Activated CD4-positive, CD25-positive, alpha-beta regulatory T cell treated with anti-CD3 and anti-CD28 coated beads, Interleukin-2, amount 50 U/mL, for 16 hours (primary cell): ENCODE measurements around the gene EHMT1.

ENCODE experiments used
- DNase-seq: peaks from one replicate; pipeline ENCODE4 v3.0.0-alpha.2; 2020; ENCODE audit warnings: low read depth, low spot score

EHMT1 gene

DNA sequence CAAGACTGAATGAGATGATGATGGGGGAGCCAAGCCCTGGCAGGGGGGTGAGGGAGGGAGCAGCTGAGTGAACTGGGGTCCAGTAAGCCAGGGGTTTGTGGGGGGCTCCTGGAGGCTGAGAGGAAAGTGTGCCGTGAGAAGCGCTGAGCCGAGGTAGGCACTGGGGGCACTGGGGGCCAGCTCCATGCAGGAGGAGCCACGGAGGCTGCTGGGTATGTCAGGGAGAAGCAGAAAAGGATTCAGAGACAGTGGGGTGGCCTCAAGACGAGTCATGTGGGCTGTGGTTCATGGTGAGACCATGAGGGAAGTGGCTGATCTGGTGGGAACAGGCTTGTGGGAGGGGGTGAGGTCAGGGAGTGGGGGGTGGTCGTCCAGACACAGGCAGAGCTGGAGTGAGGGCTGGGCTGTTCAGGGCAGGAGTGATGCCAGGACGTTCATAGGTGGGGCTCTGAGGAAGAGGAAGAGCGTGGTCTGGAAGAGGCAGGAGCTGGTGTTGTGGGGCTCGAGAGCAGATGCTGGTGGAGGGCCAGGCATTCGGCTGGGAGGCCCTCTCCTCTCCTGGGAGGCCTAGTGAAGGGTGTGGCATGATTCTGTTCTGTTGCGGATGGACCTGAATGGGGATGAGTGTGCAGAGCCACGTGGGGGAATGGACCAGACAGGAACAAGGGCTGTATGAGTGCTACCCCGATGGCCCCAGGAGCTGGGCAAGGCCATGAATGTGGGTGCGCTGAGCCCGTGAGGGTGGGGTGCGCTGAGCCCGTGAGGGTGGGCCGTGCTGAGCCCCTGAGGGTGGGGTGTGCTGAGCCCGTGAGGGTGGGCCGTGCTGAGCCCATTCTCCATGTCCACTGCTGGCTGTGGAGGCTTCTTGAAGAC lies 166.1 kb downstream of the EHMT1 start:
- DNase-seq, result no peak

GRCh38 chr9:137785704-137786161 lies 166.9 kb downstream of the EHMT1 start:
- no peak for DNase-seq

- no peak for DNase-seq
Observed at GRCh38 chr9:137786511-137786920, 167.7 kb downstream of the EHMT1 start.

DNA sequence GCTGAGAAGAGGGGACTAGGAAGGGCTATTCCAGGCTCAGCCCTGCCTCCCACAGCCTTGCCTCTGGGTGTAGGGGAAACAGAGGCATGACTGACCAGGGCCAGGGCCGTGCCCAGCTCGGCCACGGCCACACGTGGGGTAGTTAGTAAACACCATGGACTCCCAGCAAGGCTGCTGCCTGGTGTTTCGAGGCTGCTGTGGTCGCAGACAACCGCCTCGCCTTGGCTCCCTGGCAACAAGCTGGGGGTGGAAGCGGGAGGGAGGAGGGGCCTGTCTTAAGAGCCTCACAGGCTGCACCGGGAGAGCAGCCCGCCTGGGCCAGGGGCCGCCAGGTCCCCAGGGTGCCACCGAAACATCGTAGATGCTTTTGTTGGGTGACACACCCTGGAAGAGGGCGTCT lies 168.6 kb downstream of the EHMT1 start:
- no peak for DNase-seq

- DNase-seq, result no peak
Observed at GRCh38 chr9:137787786-137788505, 169.1 kb downstream of the EHMT1 start.

DNA sequence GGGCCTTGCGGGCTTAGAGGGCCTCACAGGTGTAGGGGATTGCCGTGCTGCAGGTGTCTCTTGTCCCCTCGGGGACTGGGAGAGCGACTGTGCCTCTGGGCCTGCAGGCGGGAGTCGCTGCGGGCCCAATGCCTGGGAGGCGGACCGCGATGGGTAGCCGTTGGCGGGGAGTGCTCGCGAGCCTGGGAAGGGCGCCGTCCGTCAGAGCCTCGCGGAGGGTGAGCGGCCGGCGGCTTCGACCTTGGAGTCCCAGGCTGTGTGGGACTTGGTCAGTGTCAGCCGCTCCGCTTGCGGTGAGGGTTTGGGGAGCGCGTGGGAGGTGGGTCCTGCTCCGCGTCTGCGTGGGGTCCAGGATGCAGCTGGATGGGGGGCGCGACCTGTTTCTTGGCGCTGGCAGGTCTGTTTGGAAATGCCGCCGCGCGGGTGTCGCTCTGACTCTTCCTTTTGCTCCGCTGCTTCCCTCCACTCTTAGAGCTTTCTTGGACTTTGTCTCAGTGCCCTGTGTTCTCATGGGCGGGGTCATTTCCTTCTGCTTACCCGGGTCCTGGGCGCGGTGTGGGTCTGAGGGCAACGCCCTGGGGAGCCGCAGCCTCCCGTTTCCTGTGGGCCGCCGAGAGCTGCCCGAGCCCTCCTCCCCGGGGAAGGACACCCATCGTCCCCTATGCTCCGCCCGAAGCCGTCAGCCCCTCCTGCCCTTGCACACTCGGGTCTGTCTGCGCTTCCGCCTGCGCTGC lies 169.9 kb downstream of the EHMT1 start:
- no peak for DNase-seq

GRCh38 chr9:137789295-137789895 lies 170.6 kb downstream of the EHMT1 start:
- DNase-seq, result no peak

- DNase-seq, result no peak
Observed at GRCh38 chr9:137791947-137792346, 173.1 kb downstream of the EHMT1 start.

- DNase-seq, result no peak
Observed at GRCh38 chr9:137793196-137793841, 174.5 kb downstream of the EHMT1 start.

DNA sequence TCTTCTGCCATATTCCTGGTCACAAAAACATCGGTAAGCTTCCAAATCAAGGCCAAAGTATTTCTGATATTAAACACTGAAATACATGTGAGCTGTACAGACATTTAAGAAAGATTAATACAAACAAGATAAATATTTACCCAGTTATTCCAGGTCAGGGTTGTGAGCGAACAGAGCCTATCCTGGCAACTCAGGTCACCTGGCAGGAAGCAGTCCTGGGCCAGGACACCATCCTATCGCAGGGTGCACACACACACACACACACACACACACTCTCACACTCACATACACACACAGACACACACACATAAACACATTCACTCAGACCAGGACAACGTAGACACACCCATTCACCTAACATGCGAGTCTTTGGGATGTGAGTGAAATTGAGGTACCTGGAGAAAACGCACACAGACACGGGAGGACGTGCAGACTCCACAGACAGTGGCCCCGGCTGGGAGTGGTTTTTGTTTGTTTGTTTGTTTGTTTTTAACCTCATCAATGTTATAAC lies 176.4 kb downstream of the EHMT1 start:
- DNase-seq, result no peak

DNA sequence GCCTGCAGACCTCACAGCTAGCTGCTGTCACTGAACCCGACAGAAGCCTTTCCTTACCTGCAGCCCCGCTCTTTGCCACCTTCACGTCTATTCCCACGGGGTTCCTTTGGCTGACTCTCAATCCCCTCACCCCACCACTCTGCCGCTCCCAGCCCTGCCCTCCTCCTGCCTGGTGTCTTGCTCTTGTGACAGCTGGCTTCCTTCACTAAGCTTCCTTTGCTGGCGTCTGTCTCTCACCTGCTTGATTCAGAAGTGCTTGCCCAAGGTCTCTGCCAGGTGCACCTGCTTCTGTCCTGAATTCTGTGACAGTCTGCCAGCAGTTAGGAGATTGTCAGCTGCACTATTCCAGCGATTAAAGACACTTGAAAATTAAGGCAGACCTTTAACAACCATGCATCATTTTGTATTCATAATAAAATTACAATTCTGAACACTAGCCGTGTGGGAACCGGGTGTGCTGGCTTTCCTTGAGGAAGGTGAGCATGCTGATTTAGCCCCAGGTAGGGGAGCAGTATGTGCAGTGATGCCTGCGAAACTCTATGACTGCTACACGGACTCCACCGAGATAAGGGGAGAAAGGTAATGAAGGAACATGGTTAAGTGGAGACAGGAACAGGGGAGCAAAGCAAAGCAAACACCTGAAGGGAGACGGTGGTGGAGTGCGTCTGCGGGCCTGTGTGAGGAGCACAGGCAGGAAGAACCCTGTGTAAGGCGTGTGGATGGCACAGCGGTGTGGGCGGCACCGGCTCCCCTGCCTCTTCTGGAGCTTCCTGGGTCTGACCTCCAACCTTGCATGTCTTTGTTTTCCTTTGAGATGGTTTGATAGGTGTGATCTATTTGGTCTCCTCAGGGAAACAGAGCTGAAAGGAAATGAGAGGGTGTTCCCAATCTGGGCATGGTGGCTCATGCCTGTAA lies 178.7 kb downstream of the EHMT1 start:
- DNase-seq, result no peak

- no peak for DNase-seq
Observed at GRCh38 chr9:137798142-137798541, 179.3 kb downstream of the EHMT1 start.

DNA sequence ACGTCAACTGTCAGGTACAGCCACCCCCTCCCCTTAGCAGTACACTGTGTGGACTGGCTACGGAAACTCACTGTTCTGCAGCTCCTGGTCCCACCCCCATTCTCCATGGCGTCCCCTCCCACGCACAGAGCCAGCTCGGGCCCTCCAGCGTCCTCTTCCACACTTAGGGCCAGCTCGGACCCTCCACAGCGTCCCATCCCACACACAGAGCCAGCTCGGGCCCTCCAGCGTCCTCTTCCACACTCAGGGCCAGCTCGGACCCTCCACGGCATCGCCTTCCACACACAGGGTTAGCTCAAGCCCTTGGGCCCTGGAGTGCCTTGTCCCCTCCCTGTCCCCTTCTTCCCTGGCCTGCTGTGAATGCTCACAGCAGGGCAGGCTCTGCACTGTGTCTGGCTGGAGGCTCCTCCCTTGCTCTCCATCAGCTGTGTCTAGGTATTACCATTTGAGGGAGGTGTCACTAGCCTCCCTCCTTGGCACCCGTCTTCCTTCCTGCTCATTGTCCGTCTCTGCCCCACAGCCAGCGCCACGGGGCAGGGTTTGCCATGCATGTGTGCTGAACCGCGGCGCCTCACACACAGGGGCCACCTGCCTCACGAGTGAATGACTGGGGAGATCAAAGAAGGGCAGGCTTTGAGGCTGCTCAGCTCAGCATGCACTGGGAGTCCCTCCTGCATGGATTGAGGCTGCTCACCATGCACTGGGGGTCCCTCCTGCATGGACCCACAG lies 180.3 kb downstream of the EHMT1 start:
- no peak for DNase-seq

- DNase-seq, result no peak
Observed at GRCh38 chr9:137799630-137799983, 180.8 kb downstream of the EHMT1 start.

DNA sequence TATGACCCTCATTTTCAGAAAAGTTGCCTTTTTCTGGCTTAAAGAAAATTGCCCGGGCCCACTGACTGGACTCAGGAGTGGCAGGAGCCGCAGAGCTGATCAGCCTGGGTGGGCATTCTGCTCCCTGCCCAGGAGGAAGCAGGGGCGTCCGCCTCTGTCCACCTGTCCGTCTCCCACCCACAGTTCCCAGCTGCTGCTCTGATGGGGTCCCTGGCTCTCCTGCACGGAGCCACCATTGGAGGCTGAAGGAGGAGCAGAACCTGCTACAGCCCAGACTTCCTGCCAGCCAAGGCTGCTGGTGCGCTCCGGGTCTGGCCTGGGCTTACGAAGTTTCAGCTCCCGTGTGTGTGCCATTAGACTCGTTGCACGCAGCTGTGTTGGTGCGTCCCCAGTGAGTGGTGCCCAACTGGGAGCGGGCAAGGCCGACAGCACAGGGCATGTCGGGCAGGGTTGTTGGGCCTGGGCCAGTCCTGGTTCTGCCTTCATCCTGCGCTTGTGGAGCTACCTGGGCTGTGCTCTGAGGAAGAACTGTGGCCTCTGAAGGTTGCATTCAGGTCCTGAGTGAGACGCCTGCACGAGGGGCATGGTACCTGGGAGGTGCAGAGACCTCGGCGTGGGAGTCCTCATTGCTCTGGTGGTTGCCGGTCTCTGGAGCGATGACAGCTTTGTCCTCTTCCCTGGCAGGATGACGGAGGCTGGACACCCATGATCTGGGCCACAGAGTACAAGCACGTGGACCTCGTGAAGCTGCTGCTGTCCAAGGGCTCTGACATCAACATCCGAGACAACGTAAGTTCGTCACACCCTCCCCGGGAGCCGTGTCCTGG lies 181.6 kb downstream of the EHMT1 start:
- no peak for DNase-seq

GRCh38 chr9:137801023-137801319 lies 182.2 kb downstream of the EHMT1 start:
- DNase-seq, result no peak

DNA sequence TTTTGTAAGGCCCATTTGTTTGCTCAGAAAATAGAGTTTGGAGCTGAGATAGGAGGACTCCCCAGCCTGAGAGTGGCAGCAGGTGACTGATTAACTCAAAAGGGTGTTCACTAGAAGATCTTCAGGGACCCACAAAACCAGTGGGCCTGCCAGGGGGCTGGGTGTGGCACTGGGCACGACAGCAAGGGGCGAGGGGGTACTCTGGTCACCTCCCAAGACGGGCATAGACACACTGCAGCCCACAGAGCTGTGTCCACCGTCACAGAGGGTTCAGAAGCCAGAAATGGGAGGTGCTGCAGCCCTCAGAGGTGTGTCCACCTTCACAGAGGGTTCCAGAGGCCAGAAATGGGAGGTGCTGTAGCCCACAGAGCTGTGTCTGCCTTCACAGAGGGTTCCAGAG lies 183.2 kb downstream of the EHMT1 start:
- no peak for DNase-seq

GRCh38 chr9:137802521-137803243 lies 183.9 kb downstream of the EHMT1 start:
- DNase-seq, result no peak
